SK-N-SH (cell line): ENCODE results near the gene STK40.

ENCODE experiments used
- EP300 ChIP-seq, 2 experiments: IDR thresholded peaks; 2 replicates each; pipeline versions ENCODE4 v1.4.0 to v1.6.1; 2012; ENCODE audit warnings: borderline replicate concordance in 1 of 2, low read depth in 1 of 2, low read length in 1 of 2
- JUND ChIP-seq: IDR thresholded peaks from 2 replicates; pipeline ENCODE4 v1.4.0; 2012
- TEAD4 ChIP-seq: IDR thresholded peaks from 2 replicates; pipeline ENCODE4 v1.4.0; 2012; ENCODE audit warnings: mild to moderate bottlenecking, borderline replicate concordance; ENCODE audit not compliant: insufficient read depth
- TF ChIP-seq, protein P1 (sequence below): fragments of 200-600 bp; sonication (generic); IDR thresholded peaks from 2 replicates; pipeline ENCODE4 v1.6.1; 2017; ENCODE audit warnings: antibody characterized with exemption, mild to moderate bottlenecking, moderate library complexity
- TF ChIP-seq, protein P2 (sequence below): IDR thresholded peaks from 2 replicates; pipeline ENCODE4 v1.6.1; 2012; ENCODE audit warnings: mild to moderate bottlenecking, low read depth, low read length, moderate library complexity
- TF ChIP-seq, protein P3 (sequence below): IDR thresholded peaks from 2 replicates; pipeline ENCODE4 v1.4.0; 2012; ENCODE audit warnings: low read depth, borderline replicate concordance

DNA sequence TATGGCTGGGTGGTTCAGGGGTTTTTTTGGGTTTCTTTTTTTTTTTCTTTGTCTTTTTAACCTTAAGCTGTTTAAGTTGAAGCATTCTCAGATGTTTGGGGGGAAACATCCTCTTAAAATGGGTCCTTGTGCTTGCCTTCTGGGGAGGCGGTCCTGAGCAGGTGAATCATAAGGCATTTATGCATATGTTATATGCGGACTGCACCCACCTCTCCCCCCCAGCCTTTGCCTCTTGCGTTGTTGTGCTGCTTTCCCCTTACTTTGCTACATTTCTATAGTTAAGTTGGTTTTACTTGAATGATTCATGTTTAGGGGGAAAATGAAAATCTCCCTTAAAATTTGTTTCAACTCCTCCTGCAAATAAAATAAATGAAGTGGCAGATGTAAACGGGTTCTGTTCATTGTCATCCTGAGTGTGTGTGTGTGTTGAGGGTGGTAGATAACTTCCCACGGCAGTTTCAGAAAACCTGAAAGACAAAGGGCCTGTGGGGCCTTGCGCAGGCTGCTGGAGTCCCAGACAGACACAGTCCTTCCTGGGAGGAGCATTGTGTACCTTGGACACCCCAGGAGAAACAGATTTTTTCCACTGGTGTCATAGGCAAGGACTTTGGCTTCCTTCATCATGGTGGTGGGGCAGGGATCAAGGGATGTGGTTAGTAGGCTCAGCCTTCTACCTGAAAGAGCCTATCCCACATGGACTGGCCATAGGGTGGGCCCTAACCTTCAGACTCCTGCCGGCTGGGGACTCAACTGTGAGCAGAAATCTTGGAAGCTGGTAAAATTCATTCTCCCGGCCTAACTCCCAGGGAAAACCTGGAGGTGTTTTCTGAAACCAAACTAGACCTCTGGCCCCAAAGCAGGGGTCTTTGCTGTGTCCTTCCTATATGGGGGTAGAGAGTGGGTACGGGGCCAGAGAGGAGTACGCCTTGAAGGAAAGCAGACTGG lies 80.5 kb downstream of the STK40 start:
- TF ChIP-seq, protein P1, sequence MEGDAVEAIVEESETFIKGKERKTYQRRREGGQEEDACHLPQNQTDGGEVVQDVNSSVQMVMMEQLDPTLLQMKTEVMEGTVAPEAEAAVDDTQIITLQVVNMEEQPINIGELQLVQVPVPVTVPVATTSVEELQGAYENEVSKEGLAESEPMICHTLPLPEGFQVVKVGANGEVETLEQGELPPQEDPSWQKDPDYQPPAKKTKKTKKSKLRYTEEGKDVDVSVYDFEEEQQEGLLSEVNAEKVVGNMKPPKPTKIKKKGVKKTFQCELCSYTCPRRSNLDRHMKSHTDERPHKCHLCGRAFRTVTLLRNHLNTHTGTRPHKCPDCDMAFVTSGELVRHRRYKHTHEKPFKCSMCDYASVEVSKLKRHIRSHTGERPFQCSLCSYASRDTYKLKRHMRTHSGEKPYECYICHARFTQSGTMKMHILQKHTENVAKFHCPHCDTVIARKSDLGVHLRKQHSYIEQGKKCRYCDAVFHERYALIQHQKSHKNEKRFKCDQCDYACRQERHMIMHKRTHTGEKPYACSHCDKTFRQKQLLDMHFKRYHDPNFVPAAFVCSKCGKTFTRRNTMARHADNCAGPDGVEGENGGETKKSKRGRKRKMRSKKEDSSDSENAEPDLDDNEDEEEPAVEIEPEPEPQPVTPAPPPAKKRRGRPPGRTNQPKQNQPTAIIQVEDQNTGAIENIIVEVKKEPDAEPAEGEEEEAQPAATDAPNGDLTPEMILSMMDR: no peak
- TF ChIP-seq EP300 (IDR thresholded peaks at IDR 0.05; ENCODE audit: borderline replicate concordance in 1 of 2, low read depth in 1 of 2, low read length in 1 of 2) (no peak), TEAD4 (no peak), JUND (no peak)
- TF ChIP-seq, protein P2, sequence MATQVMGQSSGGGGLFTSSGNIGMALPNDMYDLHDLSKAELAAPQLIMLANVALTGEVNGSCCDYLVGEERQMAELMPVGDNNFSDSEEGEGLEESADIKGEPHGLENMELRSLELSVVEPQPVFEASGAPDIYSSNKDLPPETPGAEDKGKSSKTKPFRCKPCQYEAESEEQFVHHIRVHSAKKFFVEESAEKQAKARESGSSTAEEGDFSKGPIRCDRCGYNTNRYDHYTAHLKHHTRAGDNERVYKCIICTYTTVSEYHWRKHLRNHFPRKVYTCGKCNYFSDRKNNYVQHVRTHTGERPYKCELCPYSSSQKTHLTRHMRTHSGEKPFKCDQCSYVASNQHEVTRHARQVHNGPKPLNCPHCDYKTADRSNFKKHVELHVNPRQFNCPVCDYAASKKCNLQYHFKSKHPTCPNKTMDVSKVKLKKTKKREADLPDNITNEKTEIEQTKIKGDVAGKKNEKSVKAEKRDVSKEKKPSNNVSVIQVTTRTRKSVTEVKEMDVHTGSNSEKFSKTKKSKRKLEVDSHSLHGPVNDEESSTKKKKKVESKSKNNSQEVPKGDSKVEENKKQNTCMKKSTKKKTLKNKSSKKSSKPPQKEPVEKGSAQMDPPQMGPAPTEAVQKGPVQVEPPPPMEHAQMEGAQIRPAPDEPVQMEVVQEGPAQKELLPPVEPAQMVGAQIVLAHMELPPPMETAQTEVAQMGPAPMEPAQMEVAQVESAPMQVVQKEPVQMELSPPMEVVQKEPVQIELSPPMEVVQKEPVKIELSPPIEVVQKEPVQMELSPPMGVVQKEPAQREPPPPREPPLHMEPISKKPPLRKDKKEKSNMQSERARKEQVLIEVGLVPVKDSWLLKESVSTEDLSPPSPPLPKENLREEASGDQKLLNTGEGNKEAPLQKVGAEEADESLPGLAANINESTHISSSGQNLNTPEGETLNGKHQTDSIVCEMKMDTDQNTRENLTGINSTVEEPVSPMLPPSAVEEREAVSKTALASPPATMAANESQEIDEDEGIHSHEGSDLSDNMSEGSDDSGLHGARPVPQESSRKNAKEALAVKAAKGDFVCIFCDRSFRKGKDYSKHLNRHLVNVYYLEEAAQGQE: no peak
- TF ChIP-seq, protein P3, sequence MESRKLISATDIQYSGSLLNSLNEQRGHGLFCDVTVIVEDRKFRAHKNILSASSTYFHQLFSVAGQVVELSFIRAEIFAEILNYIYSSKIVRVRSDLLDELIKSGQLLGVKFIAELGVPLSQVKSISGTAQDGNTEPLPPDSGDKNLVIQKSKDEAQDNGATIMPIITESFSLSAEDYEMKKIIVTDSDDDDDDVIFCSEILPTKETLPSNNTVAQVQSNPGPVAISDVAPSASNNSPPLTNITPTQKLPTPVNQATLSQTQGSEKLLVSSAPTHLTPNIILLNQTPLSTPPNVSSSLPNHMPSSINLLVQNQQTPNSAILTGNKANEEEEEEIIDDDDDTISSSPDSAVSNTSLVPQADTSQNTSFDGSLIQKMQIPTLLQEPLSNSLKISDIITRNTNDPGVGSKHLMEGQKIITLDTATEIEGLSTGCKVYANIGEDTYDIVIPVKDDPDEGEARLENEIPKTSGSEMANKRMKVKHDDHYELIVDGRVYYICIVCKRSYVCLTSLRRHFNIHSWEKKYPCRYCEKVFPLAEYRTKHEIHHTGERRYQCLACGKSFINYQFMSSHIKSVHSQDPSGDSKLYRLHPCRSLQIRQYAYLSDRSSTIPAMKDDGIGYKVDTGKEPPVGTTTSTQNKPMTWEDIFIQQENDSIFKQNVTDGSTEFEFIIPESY: no peak
